GM18861 (cell line): ENCODE data around the gene LPP.

Source experiments
- ATAC-seq: cut with Tn5 transposase; IDR thresholded peaks from one replicate; pipeline ENCODE4 v1.9.1; 2021; ENCODE audit not compliant: unreplicated experiment

Gene LPP

DNA sequence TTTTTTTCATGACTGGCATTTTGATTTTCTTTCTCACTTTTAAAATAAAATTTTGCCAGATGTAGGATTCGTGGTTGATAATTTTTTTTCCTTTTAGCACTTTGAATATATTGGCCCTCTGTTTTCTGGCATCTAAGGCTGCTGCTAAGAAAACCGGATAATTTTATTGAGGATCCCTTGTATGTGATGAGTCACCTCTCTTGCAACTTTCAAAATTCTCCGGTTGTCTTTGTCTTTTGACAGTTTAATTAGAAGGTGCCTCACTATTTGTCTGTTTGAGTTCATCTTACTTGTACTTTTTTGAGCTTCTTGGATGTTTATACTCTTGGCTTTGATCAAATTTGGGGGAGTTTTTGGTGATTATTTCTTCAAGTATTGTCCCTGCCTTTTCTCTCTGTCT, 349.7 kb downstream of the LPP start:
- ATAC-seq: no peak

DNA sequence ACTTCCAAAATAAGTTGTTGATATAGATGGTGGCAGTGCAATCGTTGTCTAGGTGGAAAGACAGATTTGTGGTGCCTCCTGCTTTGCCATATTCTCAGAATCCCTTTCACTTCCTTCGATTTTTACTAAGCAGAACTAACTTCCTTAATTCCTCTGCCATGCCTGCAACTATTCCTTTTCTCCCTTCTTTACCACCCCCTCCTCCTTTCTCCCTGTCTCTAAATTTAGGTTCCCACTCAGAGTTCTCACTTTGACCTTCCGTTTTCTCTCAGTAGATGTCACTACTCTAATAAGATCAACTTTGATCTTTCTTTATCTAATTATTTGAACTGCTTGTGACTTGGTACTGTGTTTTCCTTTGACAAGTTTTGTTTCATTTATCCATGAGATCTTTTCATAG, 351.2 kb downstream of the LPP start:
- no peak for ATAC-seq

- no peak for ATAC-seq
Measured at GRCh38 chr3:188505911-188506310, 352.0 kb downstream of the LPP start.

GRCh38 chr3:188506446-188506845, 352.5 kb downstream of the LPP start:
- ATAC-seq: no peak

DNA sequence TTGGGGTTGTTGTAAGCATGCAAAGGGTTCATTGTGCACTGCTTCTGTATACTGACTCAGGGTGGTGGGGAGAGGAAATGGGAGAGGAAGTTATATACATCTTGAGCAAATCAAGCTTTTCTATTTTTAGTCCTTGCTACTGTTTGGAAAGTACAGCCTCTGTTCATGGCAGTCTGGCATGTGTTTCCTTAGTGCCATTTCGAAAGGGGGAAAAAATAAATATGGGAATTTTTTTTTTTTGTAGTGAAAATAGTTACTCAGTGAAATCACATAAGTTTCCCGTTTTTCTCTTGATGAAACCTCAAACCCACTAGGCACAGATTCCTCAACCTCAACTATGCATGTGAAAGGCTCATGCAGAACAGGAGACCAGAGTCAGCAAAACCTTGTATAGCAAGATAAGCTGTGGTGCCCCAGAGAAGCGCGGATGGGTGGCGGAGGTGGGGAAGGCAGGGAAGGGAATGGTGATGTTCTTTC, 353.3 kb downstream of the LPP start:
- ATAC-seq: no peak

- ATAC-seq: no peak
Measured at GRCh38 chr3:188508454-188508853, 354.5 kb downstream of the LPP start.

DNA sequence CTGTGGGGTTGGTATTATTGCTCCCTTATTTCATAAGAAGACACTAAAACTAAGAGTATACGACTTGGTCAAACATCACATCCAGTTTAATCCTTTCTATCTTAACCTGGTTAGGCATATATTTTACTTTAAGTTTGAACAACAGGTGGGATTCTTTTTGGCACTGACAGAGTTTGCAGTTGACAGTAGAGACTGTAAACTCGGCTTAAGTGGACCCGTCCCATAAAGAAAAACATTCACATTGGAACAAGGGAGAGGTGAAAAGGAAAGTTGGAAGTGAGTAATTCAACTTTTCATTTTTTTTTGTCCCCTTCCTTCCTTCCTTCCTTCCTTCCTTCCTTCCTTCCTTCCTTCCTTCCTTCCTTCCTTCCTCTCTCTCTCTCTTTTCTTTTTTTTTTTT, 355.4 kb downstream of the LPP start:
- no peak for ATAC-seq

DNA sequence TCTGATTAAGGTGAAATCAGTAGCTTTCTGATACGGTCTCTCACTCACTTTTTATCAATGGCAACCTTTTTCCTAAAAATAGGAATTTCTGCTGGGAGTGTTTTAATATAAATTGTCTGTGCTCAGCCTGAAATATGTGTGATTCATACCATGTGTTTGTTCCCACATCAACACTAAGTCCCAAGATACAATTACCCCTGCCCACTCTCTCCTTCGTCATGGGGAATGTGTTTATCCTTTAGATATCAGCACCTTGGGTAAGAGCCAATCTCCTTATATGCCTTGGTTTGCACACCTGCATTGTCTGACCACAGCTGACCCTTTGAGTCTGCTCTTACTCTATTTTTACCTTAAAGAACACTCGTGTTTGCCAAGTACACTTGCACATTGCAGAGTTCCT, 356.4 kb downstream of the LPP start:
- ATAC-seq: no peak

- no peak for ATAC-seq
Measured at GRCh38 chr3:188513662-188514328, 359.8 kb downstream of the LPP start.

- ATAC-seq: no peak
Measured at GRCh38 chr3:188516515-188516914, 362.6 kb downstream of the LPP start.

DNA sequence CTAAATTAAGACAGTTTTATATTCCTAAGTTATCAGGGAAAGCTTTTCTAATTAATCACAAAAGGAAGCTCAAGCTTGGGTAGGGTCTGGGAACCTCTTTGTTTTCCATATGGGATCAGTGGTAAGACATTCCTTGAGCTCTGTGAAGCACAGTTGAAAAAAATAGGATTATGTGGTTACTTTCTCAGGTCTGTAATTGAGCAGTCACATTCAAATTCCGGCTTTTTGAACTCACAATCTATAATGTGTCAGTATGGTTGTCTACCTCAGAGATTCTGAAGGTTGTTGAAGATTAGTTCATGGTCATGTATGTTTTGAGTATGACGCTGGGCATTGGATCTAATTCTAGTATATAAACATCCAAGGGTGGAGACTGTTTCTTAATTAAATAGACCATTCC, 364.5 kb downstream of the LPP start:
- ATAC-seq: no peak

GRCh38 chr3:188518835-188519452, 365.0 kb downstream of the LPP start:
- no peak for ATAC-seq

DNA sequence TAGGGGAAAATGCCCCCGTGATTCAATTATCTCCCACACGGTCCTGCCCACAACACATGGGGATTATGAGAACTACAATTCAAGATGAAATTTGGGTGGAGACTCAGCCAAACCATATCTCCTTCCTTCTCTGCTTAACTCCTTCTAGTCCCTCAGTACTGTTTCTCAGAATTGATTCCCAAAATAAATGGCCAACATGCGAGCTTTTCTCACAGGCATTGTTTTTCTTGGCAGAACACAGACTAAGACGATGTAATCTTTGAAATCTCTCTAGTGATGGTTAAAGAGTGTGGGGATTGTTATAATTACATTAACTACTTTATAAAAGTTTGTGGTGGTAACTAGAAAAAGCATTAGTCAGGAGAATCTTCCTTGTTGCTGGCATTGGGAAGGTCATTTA, 366.5 kb downstream of the LPP start:
- no peak for ATAC-seq

DNA sequence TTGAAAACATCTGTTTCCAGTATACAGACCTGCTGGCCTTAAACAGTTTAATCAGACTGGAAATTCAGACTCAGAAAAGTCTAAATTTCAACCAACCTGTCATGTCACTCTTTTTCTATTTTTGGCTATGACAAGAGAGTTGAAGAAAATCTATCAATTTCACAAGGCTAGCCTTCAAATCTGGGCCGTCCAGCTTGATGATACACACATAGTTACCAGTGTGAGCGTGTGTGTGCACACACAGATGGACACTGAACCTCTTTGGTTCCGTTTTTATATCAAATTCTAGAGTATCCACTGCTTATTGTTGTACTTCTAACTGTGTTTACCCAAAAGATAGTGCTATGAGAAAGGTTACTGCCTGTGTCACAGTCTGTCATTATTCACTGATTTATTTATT, 368.2 kb downstream of the LPP start:
- no peak for ATAC-seq

DNA sequence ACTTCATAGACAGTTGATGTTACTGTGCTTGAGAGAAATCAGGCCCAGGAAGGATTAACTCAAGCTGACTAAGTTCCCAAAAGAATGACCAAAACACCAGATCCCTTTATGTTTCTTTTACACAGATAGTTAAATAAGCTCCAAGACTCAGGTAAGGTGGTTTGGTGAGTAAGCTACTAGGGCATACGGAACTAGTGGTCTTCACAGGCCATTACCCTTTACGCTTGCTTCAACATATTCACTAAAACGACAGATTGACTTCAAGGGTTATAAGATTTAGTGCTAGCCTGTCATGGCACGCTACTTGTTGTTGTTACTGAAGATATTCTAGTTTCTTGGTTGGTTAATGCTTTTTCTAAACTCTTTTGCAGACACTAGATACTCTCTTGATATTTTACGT, 369.3 kb downstream of the LPP start:
- ATAC-seq: no peak

DNA sequence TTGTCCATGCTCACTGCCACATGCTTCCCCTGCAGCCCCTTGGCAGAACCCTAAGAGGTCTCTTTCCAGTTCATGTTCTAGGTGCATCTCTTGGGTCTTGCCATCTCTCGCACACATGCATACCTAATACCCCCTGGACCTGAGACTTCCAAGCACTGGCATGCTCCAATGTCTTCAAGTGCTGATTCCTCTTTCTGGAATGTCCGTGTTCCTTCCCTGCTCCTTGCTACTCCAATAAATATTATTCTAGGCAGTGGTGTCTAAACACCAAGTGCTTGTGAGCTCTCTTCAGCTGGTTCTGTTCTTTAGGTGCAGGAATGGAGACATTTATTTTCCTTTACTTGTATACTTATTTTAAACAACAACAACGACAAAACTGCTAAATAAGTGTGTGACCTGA, 370.1 kb downstream of the LPP start:
- ATAC-seq: no peak

DNA sequence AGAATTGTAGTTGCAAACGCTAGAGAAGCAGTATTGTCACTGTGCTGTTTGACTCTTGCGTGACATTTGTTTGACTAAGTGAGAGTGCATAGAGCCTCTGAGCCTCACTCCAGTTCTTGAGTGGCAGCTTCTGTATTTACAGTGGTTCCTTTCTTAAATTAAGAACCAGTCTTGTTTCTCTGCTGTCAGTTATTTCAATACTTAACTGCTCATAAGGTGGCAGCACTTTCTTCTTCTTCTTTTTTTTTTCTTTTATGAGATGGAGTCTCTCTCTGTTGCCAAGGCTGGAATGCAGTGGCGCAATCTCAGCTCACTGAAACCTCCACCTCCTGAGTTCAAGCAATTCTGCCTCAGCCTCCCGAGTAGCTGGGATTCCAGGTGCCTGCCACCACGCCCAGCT, 372.1 kb downstream of the LPP start:
- ATAC-seq: no peak

DNA sequence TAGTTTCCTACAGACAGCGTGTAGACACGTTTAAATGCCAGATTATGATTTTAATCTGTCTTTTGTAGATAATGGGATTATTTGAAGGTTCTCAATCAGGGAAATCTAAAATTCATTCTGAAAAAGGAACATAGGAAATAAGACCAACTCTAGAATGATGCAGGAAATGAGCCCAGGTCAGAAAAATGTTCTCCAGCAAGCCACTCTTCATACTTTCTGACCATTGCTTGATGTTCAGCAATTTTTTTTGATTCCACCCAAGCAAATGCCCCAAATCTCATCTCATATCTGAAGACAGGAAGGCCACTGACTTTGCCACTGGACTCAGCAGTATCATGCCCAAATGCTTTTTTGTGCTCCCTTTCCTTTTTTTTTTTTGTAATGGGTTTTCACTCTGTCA, 373.4 kb downstream of the LPP start:
- no peak for ATAC-seq

GRCh38 chr3:188528396-188528795, 374.4 kb downstream of the LPP start:
- no peak for ATAC-seq

DNA sequence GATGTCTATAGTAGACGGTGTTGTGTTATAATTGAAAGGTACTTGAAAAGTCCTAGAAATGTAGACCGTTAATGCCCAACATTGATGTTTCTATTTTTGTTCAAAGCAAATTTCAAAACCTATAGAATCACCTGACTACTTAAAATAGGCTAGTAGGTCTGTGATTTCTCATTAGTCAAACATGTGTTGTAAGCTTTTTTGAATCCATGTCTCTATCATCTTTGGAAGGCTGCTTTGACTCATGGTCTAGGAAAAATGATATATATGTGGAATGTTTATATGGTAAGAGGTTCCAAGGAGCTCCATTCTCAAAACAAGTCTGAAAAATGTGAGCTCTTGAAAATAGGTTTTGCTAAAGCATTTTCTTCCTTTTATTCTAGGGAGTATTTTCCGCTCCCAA, 375.3 kb downstream of the LPP start:
- no peak for ATAC-seq

GRCh38 chr3:188530226-188530625, 376.3 kb downstream of the LPP start:
- ATAC-seq: no peak

GRCh38 chr3:188531210-188531609, 377.3 kb downstream of the LPP start:
- ATAC-seq: no peak

DNA sequence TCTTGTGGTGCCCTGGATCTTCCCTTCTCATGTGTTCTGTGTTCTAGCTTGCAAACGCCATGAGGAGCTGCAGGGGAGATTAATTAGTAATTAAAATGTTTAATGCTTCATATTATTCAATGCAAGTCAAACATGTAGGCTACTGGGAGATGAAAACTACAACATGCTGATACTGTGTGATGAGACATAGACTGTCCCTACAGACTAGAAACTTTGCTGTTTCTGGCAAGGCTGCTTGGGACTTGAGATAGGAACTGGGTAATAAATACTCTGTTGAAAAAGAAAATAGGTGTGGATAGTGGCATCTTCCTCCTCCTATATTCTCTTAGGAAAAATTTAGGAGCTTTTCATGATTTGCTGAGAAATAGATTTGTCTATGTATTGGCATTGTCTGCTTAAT, 379.2 kb downstream of the LPP start:
- no peak for ATAC-seq
